NCI-H1930 (cell line): Measurements from ENCODE around the gene DHCR7.

Experiments
- DNase-seq, 2 experiments: peaks; one replicate each; lab custom pipeline; 2025; lab: John Stamatoyannopoulos, UW

DHCR7 gene

GRCh38 chr11:71456831-71457230 lies 8.6 kb upstream of the DHCR7 start:
- no peak for DNase-seq

- no peak for DNase-seq
Observed at GRCh38 chr11:71456294-71456693, 8.1 kb upstream of the DHCR7 start.

GRCh38 chr11:71454470-71455113 lies 6.4 kb upstream of the DHCR7 start:
- no peak for DNase-seq

- DNase-seq: no peak
Observed at GRCh38 chr11:71453918-71454304, 5.7 kb upstream of the DHCR7 start.

GRCh38 chr11:71453037-71453917 lies 5.1 kb upstream of the DHCR7 start, which contains the start of gene NADSYN1:
TSS of gene NADSYN1 (plus strand) at chr11:71453203. CDS start at chr11:71453297, 94 bp downstream.
- peak; percentile 86 to 95 for DNase-seq

- no peak for DNase-seq
Observed at GRCh38 chr11:71452199-71453036, 4.2 kb upstream of the DHCR7 start.

- no peak for DNase-seq
Observed at GRCh38 chr11:71451596-71452198, 3.5 kb upstream of the DHCR7 start.

- no peak for DNase-seq
Observed at GRCh38 chr11:71450939-71451338, 2.7 kb upstream of the DHCR7 start.

- DNase-seq: no peak
Observed at GRCh38 chr11:71450507-71450906, 2.3 kb upstream of the DHCR7 start.

GRCh38 chr11:71449596-71449995 lies 1.4 kb upstream of the DHCR7 start:
- no peak for DNase-seq

- DNase-seq: peak in 1 of 2 experiments; percentile 44
Observed at GRCh38 chr11:71447791-71448256, 369 bp downstream of the DHCR7 start.

GRCh38 chr11:71446942-71447688 lies 1.1 kb downstream of the DHCR7 start:
- DNase-seq: no peak

GRCh38 chr11:71446150-71446549 lies 2.0 kb downstream of the DHCR7 start:
- no peak for DNase-seq

- DNase-seq: no peak
Observed at GRCh38 chr11:71444811-71445210, 3.4 kb downstream of the DHCR7 start.

- DNase-seq: no peak
Observed at GRCh38 chr11:71443736-71444445, 4.3 kb downstream of the DHCR7 start.

- no peak for DNase-seq
Observed at GRCh38 chr11:71442880-71443279, 5.3 kb downstream of the DHCR7 start.

- DNase-seq: no peak
Observed at GRCh38 chr11:71442123-71442522, 6.1 kb downstream of the DHCR7 start.

GRCh38 chr11:71441251-71441650 lies 6.9 kb downstream of the DHCR7 start:
- no peak for DNase-seq

GRCh38 chr11:71440021-71440755 lies 8.0 kb downstream of the DHCR7 start:
- no peak for DNase-seq

GRCh38 chr11:71438650-71439049 lies 9.5 kb downstream of the DHCR7 start:
- DNase-seq: no peak
